Erythroblast (primary cell): Measurements from ENCODE around the gene TTLL8.

Source experiments
- GATA1 ChIP-seq: IDR thresholded peaks from 2 replicates; pipeline ENCODE4 v1.6.1; 2011; ENCODE audit warnings: low read depth, mild to moderate bottlenecking, control low read depth, low read length, moderate library complexity
- POLR2A ChIP-seq: IDR thresholded peaks from 2 replicates; pipeline ENCODE4 v1.6.1; 2011; ENCODE audit warnings: mild to moderate bottlenecking, low read length

GRCh38 chr22:50091092-50091768, 33.1 kb upstream of the TTLL8 start:
- no peak for TF ChIP-seq POLR2A
- TF ChIP-seq GATA1: no peak
